A549 (cell line): ENCODE data around the gene ATF4. TPM values are rescaled to one million over a fixed set of nuclear protein-coding genes. Genes with fewer than 3 reads are reported as not detected.

Experiments
- ATAC-seq, 2 experiments: fragments of 200-7000 bp in 1 of 2; fragments of >200 bp in 1 of 2; cut with Nextera tagmentation in 1 of 2; cut with Tn5 transposase in 1 of 2; 3 replicates each; pipeline versions ENCODE4 v1.8.0 to v1.9.1; 2018 to 2020; ENCODE audit warnings: mild to moderate bottlenecking in 1 of 2, moderate library complexity in 1 of 2
- CTCF ChIA-PET: fragments of 300-600 bp; sonication (Branson Sonifier 250); formaldehyde crosslinking; extraction: SDS; loops from one replicate; lab custom pipeline; 2021; ENCODE audit warnings: antibody characterized with exemption, inconsistent platforms; lab: Yijun Ruan, JAX
- POLR2A ChIA-PET: fragments of 350-600 bp; formaldehyde crosslinking; extraction: SDS; loops from one replicate; lab custom pipeline; 2021; ENCODE audit warnings: antibody characterized with exemption, inconsistent platforms; lab: Yijun Ruan, JAX
- DNase-seq, 2 experiments: peaks; one replicate each; pipeline versions ENCODE4 v3.0.0 to v3.0.0-alpha.2; 2011 to 2016; ENCODE audit warnings: low read depth in 1 of 2, low spot score in 1 of 2
- FAIRE-seq: peaks from 2 replicates; lab custom pipeline; 2011; peaks lifted over from hg19 to GRCh38; lab: Jason Lieb, UNC
- H3K27ac ChIP-seq, 2 experiments: fragments of >200 bp; sonication (Bioruptor Twin); formaldehyde crosslinking; 3 replicates each; pipeline ENCODE4 v1.5.1; 2016 to 2017
- H3K4me1 ChIP-seq: fragments of >200 bp; sonication (Bioruptor Twin); formaldehyde crosslinking; 3 replicates; pipeline ENCODE4 v1.6.1; 2016
- H3K4me2 ChIP-seq: fragments of >200 bp; sonication (Bioruptor Twin); formaldehyde crosslinking; 3 replicates; pipeline ENCODE4 v1.6.1; 2016
- H3K4me3 ChIP-seq: fragments of >200 bp; sonication (Bioruptor Twin); formaldehyde crosslinking; 3 replicates; pipeline ENCODE4 v1.5.1; 2016
- H3K9me3 ChIP-seq: fragments of >200 bp; sonication (Bioruptor Twin); formaldehyde crosslinking; 3 replicates; pipeline ENCODE4 v1.6.1; 2016
- CBX8 ChIP-seq: fragments of 200-600 bp; sonication (generic); IDR thresholded peaks from 2 replicates; pipeline ENCODE4 v1.6.1; 2016
- CHD2 ChIP-seq: fragments of 150-350 bp; IDR thresholded peaks from 2 replicates; pipeline ENCODE4 v1.6.1; 2014; ENCODE audit warnings: low read length; ENCODE audit not compliant: partially characterized antibody
- CHD4 ChIP-seq: fragments of 200-600 bp; sonication (generic); IDR thresholded peaks from 2 replicates; pipeline ENCODE4 v1.6.1; 2016; ENCODE audit warnings: antibody characterized with exemption, mild to moderate bottlenecking, borderline replicate concordance
- FOSB ChIP-seq: fragments of 250-450 bp; sonication (Bioruptor Pico); IDR thresholded peaks from 2 replicates; pipeline ENCODE4 v1.5.0; 2020; ENCODE audit warnings: mild to moderate bottlenecking, moderate library complexity
- HEYL ChIP-seq: fragments of 250-450 bp; sonication (Bioruptor Pico); IDR thresholded peaks from 2 replicates; pipeline ENCODE4 v1.8.0; 2021; ENCODE audit warnings: mild to moderate bottlenecking, moderate library complexity
- MAZ ChIP-seq: fragments of 150-350 bp; IDR thresholded peaks from 2 replicates; pipeline ENCODE4 v1.6.1; 2014; ENCODE audit warnings: antibody characterized with exemption, low read depth, low read length, borderline replicate concordance
- NPAS2 ChIP-seq: fragments of 250-450 bp; sonication (Bioruptor Pico); IDR thresholded peaks from 2 replicates; pipeline ENCODE4 v1.8.0; 2022; ENCODE audit warnings: mild to moderate bottlenecking, moderate library complexity, borderline replicate concordance
- NR3C1 ChIP-seq: fragments of >200 bp; sonication (Bioruptor Twin); formaldehyde crosslinking; IDR thresholded peaks from 3 replicates; pipeline ENCODE4 v1.6.1; 2017
- POLR2AphosphoS2 ChIP-seq: conservative IDR thresholded peaks from 2 replicates; pipeline ENCODE4 v1.6.1; 2012; ENCODE audit warnings: low read length, improper control_type of control experiment, inconsistent platforms
- RARB ChIP-seq: fragments of 250-450 bp; sonication (Bioruptor Pico); IDR thresholded peaks from 2 replicates; pipeline ENCODE4 v1.8.0; 2021; ENCODE audit warnings: mild to moderate bottlenecking, moderate library complexity
- SREBF2 ChIP-seq: fragments of 450-650 bp; IDR thresholded peaks from 2 replicates; pipeline ENCODE4 v1.6.1; 2014; ENCODE audit warnings: mild to moderate bottlenecking, moderate library complexity
- WGBS: methylation state at CpG from one replicate; pipeline ENCODE4 v1.1.6; 2017; ENCODE audit errors: missing lambda C conversion rate; 5-methylcytosine and 5-hydroxymethylcytosine counted together
- polyA plus RNA-seq, 4 experiments: library from polyadenylated mRNA; depleted of rRNA in 3 of 4; stranded (reverse); fragments of >200 nt; fragmentation: RNase III in 1 of 4; extraction: RNeasy Plus Mini Kit Qiagen cat#74134 plus additional on column Dnase treatment in 1 of 4; gene quantifications; 2 replicates in 3 of 4; 3 replicates in 1 of 4; pipeline ENCODE4 v1.2.3, GENCODE V29; 2011 to 2017
- TF ChIP-seq, protein P1 (sequence below): fragments of 200-600 bp; sonication (generic); IDR thresholded peaks from 2 replicates; pipeline ENCODE4 v1.6.1; 2016; ENCODE audit warnings: antibody characterized with exemption, mild to moderate bottlenecking, moderate library complexity
- TF ChIP-seq, protein P2 (sequence below): fragments of 150-350 bp; IDR thresholded peaks from 2 replicates; pipeline ENCODE4 v1.6.1; 2014; ENCODE audit warnings: low read depth, mild to moderate bottlenecking, low read length
- TF ChIP-seq, protein P3 (sequence below): fragments of >200 bp; sonication (Bioruptor Twin); formaldehyde crosslinking; IDR thresholded peaks from 3 replicates; pipeline ENCODE4 v1.5.1; 2016
- TF ChIP-seq, protein P4 (sequence below): IDR thresholded peaks from 2 replicates; pipeline ENCODE4 v1.6.1; 2012
- TF ChIP-seq, protein P5 (sequence below): fragments of 250-450 bp; sonication (Bioruptor Pico); IDR thresholded peaks from 2 replicates; pipeline ENCODE4 v1.5.0; 2021; ENCODE audit warnings: mild to moderate bottlenecking, moderate library complexity, borderline replicate concordance

Gene ATF4
- polyA plus RNA-seq, 2 of the 4 experiments (the other 2 are of a cell fraction) = 242 to 593 TPM

DNA sequence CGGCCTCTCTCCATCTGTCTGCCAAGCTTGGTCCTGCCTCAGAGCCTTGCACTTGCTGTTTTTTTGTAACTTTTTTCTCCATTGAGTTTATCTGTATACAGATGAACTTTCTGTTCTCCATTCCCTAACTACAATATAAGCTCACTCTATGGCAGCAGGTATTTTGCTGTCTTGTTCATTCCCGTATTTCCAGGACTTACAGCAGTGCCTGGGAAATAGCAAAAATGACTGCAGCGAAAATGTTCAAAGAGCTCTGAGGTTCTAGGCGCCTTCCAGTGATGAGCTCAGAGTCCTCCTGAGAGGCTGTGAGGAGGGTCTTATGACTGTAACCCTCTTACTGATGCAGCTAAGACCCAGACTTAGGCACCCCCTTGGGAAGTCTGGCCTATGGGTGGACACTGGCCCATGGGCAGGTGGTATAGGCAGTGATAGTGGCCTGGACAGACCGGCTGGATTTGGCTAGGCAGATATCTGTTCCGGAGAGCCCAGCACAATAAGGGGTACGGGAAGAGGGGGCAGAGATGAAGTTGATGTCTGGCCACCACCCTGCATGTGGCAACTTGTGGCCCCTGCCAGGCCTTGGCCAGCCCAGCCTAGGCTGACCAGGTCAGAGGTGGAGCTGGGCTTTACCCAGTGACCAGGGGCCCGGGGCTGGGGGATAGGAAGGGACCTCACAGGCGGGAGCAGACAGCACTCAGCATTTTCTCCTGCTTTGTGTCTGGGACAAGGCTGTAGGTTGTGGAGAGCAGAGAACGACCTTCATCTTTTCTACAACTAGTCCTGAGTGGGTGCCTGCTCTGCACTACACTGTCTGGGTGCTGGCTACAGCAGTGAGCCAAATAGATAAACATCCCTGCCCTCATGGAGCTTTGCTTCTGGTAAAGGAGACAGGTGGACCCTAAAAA, 4.6 kb downstream of the ATF4 start:
- WGBS = 84% methylated on average over 10 of the region's 10 CpGs
- no peak for DNase-seq
- H3K27ac ChIP-seq = no peak overlapping the region; a peak in 1 of 6 replicates

DNA sequence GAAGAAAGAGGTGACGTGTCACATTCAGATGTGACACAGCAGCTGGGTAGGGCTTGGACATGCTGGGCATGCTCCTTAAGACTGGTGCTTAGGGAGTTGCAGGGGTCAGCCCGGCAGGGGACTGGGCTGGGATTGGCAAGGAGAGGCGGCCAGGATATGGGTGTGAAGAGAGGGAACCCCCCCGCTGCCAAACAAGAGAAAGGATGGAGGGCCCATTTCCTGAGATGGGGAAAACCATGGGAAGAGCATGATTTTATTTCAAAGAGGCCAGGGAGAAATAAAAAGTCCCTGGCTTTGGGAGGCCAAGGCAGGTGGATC, 5.3 kb downstream of the ATF4 start:
- H3K4me2 ChIP-seq = no peak overlapping the region
- CTCF ChIA-PET = interaction anchor here (0.6 to 8.9 kb wide), 6 partner anchors 10 to 390 kb away, joined by 3 to 80 read pairs (median 4); no protein-coding TSS in a partner anchor
- POLR2A ChIA-PET = no interaction called here

More for the DNA sequence above, 4.6 kb downstream of the ATF4 start:
- FAIRE-seq = no peak
- H3K9me3 ChIP-seq = no peaks in the 10 kb centered on the region
- ATAC-seq = peak in 1 of 2 experiments; percentile 1; a peak in 2 of 6 replicates
- ChIA-PET POLR2A (no interaction called here), CTCF (interaction anchor here (0.6 to 8.9 kb wide), 9 partner anchors 9 to 500 kb away, joined by 3 to 80 read pairs (median 4); no protein-coding TSS in a partner anchor)
- H3K4me3 ChIP-seq = no peak overlapping the region
- TF ChIP-seq, protein P1, sequence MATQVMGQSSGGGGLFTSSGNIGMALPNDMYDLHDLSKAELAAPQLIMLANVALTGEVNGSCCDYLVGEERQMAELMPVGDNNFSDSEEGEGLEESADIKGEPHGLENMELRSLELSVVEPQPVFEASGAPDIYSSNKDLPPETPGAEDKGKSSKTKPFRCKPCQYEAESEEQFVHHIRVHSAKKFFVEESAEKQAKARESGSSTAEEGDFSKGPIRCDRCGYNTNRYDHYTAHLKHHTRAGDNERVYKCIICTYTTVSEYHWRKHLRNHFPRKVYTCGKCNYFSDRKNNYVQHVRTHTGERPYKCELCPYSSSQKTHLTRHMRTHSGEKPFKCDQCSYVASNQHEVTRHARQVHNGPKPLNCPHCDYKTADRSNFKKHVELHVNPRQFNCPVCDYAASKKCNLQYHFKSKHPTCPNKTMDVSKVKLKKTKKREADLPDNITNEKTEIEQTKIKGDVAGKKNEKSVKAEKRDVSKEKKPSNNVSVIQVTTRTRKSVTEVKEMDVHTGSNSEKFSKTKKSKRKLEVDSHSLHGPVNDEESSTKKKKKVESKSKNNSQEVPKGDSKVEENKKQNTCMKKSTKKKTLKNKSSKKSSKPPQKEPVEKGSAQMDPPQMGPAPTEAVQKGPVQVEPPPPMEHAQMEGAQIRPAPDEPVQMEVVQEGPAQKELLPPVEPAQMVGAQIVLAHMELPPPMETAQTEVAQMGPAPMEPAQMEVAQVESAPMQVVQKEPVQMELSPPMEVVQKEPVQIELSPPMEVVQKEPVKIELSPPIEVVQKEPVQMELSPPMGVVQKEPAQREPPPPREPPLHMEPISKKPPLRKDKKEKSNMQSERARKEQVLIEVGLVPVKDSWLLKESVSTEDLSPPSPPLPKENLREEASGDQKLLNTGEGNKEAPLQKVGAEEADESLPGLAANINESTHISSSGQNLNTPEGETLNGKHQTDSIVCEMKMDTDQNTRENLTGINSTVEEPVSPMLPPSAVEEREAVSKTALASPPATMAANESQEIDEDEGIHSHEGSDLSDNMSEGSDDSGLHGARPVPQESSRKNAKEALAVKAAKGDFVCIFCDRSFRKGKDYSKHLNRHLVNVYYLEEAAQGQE = no peak
- 0 out of 2 replicates have a peak, but pooled peaks have one; percentile 9 for TF ChIP-seq POLR2AphosphoS2
- TF ChIP-seq, all 56 proteins: peak for 1
- H3K4me1 ChIP-seq = peaks cover 29% of the 10 kb centered on the region
- no peak overlapping the region for H3K4me2 ChIP-seq

More for the DNA sequence above, 5.3 kb downstream of the ATF4 start:
- WGBS = 87% methylated on average over 4 of the region's 4 CpGs
- FAIRE-seq (no peak), ATAC-seq (no peak), DNase-seq (no peak)
- Histone ChIP-seq H3K4me1 (peaks cover 29% of the 10 kb centered on the region), H3K9me3 (no peaks in the 10 kb centered on the region), H3K4me3 (no peak overlapping the region), H3K27ac (no peak overlapping the region)
- TF ChIP-seq NPAS2 (CRISPR knock-in tag) (no peak), CHD2 (no peak), FOSB (CRISPR knock-in tag) (no peak), NR3C1 (no peak), CHD4 (no peak), CBX8 (no peak), MAZ (no peak), RARB (no peak), HEYL (CRISPR knock-in tag) (no peak), SREBF2 (no peak)
- TF ChIP-seq, protein P2, sequence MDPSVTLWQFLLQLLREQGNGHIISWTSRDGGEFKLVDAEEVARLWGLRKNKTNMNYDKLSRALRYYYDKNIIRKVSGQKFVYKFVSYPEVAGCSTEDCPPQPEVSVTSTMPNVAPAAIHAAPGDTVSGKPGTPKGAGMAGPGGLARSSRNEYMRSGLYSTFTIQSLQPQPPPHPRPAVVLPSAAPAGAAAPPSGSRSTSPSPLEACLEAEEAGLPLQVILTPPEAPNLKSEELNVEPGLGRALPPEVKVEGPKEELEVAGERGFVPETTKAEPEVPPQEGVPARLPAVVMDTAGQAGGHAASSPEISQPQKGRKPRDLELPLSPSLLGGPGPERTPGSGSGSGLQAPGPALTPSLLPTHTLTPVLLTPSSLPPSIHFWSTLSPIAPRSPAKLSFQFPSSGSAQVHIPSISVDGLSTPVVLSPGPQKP = no peak
- TF ChIP-seq, protein P3, sequence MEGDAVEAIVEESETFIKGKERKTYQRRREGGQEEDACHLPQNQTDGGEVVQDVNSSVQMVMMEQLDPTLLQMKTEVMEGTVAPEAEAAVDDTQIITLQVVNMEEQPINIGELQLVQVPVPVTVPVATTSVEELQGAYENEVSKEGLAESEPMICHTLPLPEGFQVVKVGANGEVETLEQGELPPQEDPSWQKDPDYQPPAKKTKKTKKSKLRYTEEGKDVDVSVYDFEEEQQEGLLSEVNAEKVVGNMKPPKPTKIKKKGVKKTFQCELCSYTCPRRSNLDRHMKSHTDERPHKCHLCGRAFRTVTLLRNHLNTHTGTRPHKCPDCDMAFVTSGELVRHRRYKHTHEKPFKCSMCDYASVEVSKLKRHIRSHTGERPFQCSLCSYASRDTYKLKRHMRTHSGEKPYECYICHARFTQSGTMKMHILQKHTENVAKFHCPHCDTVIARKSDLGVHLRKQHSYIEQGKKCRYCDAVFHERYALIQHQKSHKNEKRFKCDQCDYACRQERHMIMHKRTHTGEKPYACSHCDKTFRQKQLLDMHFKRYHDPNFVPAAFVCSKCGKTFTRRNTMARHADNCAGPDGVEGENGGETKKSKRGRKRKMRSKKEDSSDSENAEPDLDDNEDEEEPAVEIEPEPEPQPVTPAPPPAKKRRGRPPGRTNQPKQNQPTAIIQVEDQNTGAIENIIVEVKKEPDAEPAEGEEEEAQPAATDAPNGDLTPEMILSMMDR = no peak
- TF ChIP-seq, protein P4, sequence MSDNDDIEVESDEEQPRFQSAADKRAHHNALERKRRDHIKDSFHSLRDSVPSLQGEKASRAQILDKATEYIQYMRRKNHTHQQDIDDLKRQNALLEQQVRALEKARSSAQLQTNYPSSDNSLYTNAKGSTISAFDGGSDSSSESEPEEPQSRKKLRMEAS = no peak
- TF ChIP-seq, protein P5, sequence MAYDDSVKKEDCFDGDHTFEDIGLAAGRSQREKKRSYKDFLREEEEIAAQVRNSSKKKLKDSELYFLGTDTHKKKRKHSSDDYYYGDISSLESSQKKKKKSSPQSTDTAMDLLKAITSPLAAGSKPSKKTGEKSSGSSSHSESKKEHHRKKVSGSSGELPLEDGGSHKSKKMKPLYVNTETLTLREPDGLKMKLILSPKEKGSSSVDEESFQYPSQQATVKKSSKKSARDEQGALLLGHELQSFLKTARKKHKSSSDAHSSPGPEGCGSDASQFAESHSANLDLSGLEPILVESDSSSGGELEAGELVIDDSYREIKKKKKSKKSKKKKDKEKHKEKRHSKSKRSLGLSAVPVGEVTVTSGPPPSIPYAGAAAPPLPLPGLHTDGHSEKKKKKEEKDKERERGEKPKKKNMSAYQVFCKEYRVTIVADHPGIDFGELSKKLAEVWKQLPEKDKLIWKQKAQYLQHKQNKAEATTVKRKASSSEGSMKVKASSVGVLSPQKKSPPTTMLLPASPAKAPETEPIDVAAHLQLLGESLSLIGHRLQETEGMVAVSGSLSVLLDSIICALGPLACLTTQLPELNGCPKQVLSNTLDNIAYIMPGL (CRISPR knock-in tag) = no peak
